Neural progenitor cell (in vitro differentiated cells): ENCODE data around the gene RAB1A.

ENCODE experiments used
- CTCF ChIP-seq: fragments of 200-600 bp; sonication (generic); IDR thresholded peaks from 2 replicates; pipeline ENCODE4 v1.5.1; 2017; ENCODE audit warnings: antibody characterized with exemption, mild to moderate bottlenecking
- EZH2phosphoT487 ChIP-seq: fragments of 200-600 bp; sonication (generic); IDR thresholded peaks from 2 replicates; pipeline ENCODE4 v1.6.1; 2017; ENCODE audit warnings: antibody characterized with exemption

- TF ChIP-seq CTCF (no peak), EZH2phosphoT487 (no peak)
These were observed 31.2 kb downstream of the RAB1A start for GRCh38 chr2:65098741-65099140.
